ENCODE data around the gene CAMK2N1.

The CAMK2N1 gene

DNA sequence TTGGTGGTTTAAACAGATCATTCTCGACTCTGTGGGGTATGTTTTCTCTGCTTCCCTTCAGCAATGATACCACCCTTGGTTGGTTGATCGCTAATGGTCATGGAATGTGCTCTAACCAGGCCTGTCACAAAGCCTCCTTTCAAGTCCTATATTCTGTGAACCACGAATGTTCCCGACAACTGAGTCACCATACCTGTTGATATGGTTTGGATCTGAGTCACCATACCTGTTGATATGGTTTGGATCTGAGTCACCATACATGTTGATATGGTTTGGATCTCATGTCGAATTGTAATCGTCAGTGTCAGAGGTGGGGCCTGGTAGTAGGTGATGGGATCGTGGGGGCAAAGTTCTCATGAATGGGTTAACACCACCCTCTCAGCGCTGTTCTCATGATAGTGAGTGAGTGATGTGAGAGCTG is 10.2 kb upstream of the CAMK2N1 start:
- no peak for DNase-seq

DNA sequence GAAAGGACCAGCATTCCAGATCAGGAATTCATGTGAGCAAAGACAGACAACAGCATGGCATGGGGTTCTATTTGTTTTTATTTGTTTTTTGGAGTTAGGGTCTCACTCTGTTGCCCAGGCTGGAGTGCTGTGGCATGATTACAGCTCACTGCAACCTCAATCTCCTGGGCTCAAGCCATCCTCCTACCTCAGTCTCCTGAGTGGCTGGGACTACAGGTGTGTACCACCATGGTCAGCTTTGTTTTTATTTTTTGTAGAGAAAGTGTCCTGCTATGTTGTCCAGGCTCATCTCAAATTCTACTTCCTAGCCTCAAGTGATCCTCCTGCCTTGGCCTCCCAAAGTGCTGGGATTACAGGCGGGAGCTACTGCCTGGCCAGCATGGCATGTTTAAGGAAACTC is 9.7 kb upstream of the CAMK2N1 start:
- no peak for DNase-seq

DNA sequence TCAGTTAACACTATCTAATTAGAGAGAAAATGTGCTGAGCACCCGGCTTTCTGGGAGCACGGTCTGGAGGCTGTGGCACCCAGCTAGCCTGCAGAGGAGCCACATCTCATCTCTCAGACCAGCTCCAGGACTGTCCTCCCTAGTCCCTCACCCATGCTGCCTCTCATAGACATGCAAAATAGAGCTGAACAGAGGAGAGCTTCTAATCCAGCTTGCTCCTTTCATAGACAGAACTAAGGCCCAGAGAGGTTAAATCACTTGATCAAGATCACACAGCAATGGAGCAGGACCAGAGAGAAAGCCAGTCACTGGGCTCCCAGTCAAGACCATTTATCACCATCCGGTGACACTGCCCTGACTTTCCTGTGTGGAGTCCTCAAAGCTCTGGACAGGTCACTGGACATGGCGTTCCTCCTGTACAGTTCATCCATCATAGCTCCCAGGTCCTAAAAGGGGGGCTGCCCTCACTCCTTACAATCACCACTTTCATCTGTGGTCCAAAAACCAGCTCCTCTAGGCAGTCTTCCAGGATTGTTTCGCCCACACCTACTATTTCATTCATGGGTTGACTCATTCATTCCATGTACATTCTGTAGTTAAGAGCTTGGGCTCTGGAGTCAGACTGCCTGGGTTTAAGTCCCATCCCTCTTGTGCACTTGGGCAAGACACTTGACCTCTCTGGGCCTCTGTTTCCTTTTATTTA is 8.8 kb upstream of the CAMK2N1 start:
- DNase-seq = no peak

DNA sequence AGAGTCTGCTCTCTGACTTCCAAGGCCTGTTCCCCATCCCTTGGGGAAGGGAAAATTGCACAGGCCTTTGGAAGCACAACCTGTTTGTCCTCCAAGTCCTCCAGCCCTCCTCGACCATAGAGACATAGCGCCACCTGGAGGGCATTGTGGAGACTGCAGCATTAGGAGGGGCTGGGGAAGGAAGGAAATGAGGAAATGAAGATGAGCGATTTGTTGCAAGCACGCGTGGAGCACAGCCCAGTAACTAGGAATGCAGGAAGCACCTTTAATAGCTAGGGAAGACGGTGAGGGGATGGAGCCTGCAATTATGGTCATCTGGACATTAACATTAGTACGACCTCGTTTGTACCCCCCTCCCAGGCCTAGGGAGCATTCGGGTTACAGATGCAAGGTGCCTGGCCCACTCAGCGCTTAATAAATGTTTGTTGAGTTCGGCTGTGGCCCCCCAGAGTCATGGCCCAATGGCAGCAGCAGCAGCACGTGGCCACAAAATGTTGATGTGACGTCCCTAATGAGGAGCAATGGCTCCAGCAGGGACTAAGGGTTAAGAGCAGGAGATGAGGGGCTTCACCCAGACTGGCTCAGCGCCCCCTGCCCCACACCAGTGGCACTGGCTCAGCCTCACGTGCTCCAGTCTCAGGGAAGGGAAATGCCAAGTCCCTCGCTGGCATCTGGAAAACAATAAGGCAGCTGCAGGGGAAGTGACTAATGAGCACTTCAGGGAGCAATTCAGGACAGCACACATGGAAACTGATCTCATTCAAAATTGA is 8.0 kb upstream of the CAMK2N1 start:
- DNase-seq = peak; percentile 76 to 83

DNA sequence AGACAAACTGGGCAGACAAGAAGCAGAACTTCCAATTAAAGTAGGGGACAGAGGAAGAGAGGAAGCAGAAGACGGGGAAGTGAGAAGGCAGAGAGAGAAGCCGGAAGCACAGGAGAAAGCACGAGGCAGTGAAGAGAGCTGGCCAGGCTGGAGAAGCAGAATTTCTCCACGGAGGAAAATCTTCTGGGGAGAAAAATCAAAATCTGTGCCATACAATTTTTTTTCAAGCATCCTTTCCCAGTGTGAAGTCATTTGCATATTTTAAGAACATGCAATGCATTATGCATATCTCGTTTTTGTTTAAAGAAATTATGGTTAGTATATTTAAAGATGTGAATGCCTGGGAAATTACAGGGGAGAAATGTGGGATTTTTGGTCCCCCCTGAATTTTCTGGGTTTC is 7.3 kb upstream of the CAMK2N1 start:
- DNase-seq = no peak

DNA sequence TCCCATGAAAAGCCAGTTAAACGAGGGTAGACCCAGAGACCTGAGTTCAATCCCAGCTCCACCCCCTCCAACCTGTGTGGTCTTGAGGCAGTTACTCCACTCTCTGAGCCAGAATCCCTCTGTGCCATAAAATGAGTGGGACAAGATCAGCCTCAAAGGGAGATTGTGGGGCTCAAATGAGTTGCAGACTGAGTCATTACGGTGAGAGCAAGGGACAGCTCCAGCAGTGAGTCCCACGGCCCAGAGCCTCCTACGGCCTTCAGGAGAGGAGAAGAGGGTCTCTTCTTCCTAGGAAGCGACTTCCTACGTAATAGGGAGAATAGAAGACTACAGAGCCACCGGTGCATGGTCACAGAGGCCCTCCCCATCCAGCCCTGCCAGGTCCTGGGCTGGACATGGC is 6.7 kb upstream of the CAMK2N1 start:
- no peak for DNase-seq

DNA sequence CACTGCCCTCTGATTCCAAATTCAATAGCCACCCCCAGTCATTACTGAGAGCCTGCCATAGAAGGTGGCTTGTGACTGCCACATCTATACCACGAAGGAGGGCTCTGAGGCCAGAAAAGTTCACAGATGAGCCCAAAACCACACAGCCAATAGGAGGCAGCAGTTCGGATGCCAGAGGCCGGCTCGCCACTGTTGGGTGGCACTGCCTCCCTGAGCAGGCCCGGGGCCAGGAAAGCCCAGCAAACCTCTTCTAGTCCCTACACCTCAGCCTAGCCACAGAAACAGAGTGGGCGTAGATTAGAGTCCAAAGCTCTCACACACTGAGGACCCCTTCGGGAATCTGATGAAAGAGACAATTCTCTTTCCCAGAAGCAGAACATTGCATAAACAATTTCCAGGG is 5.9 kb upstream of the CAMK2N1 start:
- DNase-seq = no peak

DNA sequence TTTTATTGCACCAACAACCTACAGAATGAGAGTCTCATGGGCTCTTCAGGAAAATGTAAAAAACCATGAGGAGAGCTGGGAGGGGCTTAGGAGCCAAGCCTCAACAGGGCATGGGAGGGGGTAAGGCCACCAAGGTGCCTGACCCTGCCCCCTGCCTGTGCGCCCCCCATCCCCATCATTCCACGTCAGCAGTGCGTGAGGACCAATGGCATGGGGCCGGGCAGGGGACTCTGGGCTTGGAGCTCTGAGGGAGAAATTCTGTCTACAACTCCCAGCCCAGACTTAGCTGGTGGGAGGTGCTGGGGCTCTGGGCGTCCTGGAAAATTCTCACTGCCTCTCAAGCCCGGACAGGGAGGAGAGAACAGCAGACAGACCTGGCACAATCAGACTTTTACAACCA is 5.2 kb upstream of the CAMK2N1 start:
- no peak for DNase-seq

DNA sequence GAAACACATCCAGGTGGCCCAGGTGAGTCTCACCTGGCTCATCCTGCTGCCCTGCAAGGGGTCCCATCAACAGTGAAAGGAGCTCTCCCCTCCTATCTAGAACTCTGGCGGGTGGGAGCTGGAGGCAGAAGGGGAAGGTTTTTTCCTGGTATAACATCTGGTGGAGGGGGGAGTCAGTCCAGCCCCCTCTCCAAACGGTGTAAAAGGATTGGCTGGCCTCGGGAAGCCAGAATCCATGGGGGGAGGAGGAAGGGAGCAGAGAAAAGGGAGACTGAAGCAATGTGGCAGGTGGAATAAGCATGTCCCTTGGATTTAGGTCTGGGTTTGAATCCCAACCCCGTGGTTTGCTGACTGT is 1.2 kb upstream of the CAMK2N1 start:
- DNase-seq = no peak

DNA sequence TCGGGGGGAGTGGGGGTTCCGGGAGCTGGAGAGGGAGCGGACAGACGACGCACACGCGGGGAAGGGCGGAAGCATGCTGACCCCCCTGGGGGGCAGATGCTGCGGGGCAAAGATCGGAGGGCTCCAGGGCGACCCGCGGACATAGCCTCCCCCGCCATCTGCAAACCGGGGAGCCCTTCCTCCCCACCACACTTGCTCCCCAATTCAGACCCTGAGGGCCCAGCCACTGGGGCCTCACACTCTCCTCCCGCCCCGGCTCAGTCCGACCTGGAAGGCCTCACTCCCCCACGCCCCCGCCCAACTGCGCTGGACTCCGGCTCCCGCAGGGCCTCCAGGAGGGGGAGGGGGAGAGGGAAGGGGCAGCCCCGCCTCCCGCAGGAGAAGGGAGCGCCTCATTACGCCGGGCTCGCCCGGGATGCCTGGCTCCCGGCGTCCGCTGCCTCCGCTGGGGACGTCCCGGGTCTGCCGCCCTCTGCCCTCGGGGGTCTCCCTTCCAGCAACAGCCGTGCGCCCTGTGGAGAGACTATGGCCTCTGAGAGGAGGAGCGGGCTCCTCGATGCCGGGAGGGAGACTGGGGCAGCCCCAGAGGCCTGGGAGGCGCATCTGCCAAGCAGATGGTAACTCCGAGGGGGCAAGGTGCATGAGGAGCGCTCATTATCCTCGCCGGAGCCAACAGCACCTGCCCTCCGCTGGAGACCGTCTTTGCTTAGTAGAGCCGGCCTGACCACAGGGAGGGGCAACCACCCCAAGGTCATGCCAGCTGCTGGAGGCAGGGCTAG is 636 bp upstream of the CAMK2N1 start:
- no peak for DNase-seq

DNA sequence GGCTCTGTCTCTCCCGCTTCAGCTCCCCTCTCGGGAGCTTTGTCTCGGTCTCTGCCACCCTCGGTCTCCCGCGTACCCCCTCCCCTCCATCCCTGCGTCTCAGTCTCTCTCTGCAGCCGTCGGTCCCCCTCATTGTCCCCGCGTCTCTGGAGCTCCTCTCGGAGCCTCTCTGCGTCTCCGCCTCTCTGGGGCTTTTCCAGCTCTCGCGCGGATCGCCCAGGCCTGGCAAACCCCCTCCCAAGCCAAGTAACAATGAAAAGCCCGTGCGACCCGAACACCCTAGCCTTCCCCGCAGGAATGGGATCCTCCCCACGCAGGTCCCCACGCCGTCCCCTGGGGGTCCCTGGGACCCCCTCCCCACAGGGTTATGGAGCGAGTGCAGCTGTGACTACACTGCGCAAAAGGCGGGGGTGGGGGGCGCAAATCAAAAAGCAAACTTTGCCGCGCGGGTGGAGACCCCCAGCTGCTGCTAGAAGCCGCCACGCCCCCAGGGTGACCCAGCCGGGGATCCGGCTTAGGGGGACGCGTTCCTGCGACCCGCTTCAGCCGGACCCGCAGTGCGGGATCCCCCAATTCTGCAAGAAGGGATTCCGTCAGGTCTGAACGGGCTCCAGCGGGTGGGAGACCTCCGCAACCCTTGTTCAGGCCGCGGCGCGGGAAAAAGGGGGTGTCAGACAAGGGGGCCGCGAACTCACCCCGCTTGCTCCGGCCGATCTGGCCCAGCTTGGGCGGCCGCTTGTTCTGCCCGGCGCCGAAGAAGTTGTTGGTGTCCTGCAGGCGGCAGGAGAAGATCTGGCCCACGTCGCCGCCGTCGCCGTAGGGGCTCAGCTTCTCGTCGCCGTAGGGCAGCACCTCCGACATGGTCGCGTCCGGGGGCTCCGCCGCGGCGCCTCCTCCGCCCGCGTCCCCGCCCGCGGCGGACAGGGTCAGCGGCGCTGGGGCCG is 1.2 kb downstream of the CAMK2N1 start:
- no peak for DNase-seq

DNA sequence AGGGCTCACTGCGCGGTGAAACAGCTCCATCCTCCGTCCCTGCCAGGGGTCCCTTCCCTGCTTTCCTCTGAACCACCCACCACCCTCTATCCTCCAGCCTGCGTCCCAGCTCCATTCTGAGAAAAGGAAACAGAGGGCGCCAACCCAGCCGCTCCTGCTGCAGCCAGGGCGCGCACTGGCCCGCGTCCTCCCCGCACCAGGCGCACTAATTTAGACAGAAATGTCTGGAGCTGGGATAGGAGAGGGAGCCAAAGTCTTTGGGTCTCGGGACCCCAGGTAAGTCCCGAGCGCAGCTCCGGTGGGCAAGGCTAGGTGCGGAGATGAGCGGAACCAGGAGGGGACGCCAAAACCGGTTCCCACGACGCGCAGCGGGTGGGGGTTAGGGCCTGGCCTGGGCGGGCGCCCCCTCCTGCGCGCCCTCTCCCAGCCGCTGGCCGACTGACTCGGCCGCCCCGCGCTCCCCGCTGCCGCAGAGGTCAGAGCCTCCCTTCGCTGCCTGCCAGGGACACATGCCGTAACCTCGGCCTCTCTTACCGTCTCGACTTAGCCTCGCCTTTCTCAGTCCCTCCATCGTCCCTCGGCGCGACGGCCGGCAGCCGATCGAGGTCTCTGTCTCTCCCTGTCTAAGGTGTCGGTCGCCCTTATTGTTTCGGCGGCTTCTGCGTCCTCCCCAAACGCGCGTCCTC is 2.0 kb downstream of the CAMK2N1 start:
- DNase-seq = no peak

DNA sequence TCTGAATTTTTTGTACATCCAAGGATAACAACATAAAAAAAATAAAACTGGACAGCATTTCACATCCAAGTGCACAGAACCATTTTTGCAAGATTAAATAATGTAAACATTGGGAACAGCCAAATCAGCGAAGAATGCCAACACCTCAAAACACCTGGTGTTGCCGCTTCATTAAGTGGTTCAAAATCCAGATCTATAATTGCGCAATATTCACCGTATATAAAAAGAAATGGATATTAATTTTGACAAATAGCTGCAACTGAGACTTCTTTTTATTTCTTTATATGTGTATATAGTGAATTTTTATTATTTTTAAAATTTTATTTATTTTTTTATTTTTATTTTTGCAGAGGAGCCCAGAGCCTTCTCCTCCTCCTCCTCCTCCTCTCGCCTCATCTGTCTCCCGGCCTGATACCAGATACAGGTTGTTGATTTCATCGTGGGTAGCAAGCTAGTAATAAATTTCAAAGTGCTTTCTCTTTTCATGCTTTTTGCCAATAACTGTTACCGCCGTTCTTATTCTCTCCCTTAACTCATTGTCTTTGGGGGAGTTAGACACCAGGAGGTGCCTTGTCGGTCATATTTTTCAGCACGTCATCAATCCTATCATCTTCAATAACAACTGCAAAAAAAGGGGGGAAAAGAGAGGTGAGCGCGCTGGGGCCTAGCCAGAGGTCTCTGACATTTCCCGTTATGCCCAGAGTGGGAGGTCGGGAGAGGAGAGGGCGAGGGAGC is 2.7 kb downstream of the CAMK2N1 start:
- DNase-seq = no peak

DNA sequence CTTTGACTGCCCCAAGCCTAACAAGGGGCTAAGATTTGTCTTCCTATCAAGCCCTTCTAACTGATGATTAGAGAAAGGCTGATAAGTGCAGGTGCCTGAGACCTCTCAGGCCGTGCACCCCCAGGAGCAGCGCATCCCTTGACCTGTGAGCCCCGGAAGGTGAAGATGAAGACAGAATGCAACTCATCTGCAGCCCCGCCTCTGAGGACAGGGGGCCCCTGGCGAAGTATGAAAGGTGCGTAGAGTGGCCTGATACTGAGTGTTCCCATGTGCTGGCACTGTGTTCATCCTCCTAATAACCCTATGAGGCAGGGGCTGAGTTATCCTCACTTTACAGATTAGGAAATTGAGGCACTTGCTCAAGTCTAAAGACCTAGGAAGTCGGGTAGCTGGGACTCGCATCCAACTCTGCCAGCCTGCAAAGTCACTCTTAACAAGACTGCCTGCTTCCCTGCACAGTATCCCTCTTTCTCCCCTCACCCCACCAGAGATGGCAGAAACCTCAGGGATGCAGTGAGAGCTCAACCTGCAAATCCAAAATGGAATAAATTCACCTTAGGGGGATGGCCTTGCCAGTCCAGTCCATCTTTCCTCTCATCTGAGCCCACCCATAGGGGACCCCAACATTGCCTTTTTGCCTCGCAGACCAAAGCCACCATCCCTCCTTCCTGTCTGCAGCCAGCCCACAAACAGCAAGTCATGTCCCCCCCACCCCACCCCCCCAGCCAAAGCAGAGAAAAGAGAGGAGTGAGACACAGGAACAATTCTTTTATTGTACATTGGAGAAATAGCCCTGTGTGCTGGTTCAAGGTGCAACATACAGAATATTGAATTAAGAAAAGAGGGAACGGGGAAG is 4.1 kb downstream of the CAMK2N1 start:
- DNase-seq = no peak

DNA sequence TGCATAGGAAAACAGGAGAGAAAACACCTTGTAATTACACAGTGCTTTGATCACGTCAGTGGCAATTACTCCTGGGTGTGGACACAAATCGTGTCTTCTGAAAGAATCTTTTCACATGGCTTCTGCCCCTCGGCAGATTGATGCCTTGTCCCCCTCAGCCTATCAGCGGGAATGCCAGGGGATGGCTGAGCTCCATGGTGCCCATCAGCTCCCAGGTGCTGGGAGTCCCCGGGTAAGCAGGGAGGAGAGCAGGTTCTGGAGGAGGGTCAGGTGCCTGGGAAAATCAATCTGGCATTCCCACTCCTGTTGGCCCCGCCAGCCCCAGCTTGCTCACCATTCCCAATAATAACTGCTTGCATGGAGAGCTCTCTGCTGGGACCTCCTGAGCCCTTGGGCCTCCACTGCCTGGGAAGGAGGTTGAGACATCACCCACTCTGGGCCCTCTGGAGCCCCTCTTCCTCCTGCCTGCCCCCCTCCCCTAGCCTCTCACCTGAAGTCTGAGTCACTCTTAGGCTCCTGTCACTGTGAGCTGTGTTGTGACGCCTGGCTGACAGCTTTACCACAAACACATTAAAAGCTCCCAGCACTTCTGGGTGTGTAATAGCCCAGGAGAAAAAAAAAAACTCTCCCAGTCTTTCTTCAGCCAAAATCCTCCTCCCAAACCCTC is 4.9 kb downstream of the CAMK2N1 start:
- no peak for DNase-seq

DNA sequence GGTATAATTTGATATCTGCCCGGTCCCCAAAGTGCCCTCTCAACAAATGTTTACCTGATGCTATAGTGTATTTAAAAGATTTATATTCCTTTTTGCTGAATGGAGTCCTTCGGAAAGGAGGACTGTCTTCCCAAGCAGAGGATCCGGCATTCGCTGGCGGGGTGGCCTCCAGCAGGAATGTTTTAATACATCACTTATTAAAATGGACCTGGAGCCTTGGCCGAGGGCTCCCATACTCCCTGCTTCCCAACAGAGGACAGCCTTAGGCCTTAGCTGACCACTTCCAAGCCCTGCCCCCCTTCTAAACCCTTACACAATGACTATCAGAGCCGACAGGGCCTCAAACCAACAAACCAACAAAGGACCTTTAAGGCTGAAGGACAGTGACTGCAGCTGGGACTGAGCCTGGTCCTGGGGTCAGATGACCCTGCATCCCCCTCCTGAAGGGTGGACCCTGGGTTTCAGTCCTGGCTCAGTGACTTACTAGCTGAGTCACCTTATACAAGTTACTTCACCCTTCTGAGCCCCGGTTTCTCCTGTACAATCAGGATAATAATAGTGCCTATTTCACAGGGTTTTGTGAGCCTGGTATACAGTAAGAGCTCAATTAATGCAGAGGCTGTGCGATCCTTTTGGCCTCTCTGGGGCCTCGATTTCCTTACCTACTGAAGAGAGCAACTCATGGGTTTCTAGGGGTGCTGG is 5.6 kb downstream of the CAMK2N1 start:
- DNase-seq = no peak

DNA sequence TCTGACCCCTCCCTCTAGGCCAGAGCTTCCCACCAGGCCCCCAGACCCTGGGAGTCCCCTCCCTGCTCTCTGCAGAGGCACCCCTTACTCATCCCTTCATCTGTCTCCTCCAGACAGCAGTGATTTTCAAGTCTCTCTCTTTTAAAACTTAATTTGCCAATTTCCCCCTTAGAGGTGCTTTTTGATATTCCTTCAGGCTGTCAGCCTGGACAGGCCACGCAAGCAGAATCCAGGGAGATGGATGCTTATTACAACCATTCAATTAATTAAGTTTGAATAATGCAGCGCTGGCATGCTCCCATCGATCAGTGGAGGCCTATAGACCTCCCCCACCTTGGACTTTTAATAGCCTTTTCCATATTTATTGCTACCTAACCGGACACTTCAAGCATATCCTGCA is 6.2 kb downstream of the CAMK2N1 start:
- no peak for DNase-seq

DNA sequence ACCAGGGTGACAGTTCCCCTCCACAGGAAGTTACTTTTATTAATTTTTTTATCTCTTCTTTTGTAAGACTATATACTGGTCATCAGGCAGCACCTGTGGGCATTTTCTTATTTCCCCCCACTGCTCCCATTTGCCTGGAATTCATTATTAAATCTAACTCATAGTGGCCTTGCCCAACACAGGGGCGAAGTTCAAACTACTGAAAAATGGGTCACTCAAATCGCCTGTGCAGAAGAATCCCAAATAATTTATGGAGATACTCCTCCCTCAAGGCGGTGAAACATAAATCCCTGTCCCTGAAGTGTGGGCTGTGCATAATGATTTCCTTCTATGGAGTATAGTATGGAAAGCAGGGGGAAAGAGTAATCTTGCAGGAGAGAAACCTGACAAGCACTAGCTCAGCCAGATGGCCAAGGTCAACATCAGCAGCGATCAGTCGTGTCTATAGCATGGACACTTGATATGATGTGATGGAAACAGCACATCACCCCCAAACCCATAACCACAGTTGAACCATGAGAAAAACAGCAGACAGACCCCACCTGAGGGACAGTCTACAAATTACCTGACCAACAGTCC is 7.9 kb downstream of the CAMK2N1 start:
- no peak for DNase-seq

All from activated CD4-positive, alpha-beta T cell treated with anti-CD3 and anti-CD28 coated beads, Interleukin-2, amount 50 U/mL, for 4 hours (primary cell).